ENCODE measurements around the gene RAPGEF4. TPM values are rescaled to one million over a fixed set of nuclear protein-coding genes. Genes with fewer than 3 reads are reported as not detected.

RAPGEF4 gene
- total RNA-seq (2022; extraction: Qiagen RNA extraction), result 0.14 to 0.54 TPM (median 0.20 TPM) in 5 replicates

DNA sequence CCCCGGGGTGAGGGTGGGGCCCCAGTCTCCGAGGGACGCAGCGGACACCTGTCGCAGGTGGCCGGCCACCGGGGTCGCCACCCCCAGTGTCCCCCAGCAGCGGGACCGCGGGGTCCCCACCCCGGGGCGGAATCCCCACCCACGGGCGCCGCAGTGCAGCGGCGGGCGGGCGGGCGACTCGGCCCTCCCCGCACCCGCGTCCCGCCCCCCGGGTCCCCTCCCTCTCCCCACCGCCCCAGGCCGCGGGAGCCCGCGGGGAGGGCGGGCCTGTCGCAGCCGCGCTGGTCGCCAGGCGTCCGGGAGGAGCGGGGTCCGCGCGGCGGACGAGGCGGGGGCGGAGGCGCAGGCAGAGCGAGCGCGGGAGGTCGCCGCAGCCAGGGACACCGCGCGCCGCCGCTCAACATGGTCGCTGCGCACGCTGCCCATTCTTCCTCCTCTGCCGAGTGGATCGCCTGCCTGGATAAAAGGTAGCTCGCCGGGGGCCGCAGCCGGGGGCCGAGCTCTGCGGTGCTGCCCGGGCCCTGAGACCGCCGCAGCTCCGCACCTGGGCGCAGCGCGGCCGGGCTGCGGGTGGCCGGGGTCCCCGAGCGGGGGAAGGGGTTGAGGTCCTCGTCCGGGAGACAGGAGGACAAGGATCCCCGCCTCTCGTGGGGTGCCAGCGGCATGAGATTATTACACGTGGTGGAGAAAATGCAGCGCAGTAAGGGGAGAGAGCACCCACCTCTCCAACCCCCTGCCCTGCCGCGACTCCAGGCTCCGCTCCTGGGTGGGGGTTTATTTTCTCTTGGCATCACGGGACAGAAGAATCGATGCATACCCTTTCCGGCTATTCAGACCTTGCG is at the start of gene RAPGEF4:
Gene RAPGEF4, plus strand, starts transcription at position 264 of the 842 bp plus-strand sequence. Its CDS starts 139 bp downstream, at position 403.

DNA sequence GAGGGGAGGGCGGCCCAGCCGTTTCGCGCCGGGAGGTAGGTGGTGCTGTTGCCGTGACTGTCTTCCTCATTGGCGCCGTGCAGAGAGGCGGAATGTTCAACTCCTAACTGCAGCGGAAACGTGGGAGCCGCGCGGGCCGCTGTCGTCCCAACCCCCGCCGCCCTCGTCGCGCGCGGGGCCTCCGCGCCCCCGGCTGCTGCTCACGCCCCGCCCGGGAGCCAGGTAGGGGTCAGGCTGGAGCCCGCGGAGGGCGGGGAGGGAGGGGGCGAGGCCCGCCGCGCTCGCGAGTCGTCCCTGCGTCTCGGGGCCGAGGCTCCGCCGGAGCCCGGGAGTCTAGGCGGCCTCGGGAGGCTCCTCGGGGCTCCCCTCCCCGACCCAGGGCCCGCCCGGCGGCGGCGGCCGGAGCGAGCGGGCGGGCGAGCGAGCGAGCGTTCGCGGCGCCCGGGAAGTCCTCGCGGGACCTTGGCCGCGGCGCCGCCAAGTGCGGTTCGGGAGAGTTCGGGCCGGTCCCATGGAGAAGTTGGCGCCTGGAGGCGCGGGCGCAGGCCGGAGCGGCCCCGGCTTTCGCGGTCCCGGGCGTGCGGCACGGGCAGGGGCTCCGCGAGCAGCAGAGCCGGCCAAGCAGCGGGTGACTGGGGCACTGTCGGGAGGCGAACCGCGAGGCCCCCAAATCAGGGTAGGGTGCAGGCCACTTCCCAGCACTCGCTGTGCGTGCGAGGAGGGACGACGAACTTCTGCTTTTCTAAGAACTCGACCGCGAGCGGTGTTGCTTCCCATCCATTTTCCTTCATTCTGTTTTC is 340.3 kb downstream of the RAPGEF4 start, which contains the start of gene MAP3K20:
Gene MAP3K20, plus strand, starts transcription at position 66 of the 800 bp plus-strand sequence. CDS start 15,186 bp downstream, outside the sequence.

Other genes with a start within 250 kb of the RAPGEF4 start
- 1.8 to 4.4 TPM (median 3.4 TPM) in 5 replicates for gene PDK1, start 179.8 kb upstream of the RAPGEF4 start, total RNA-seq (2022; extraction: Qiagen RNA extraction)

Data from A549 treated with CORT108297 at 1 μM for 4 hours (cell line).